Activated CD8-positive, alpha-beta memory T cell treated with anti-CD3 and anti-CD28 coated beads, Interleukin-2, amount 10 ng/mL, durations not matched to agents 7 days and 5 days (primary cell): ENCODE results near the gene ETF1. TPM values are rescaled to one million over a fixed set of nuclear protein-coding genes. Genes with fewer than 3 reads are reported as not detected.

Experiments used
- ATAC-seq: fragments of 150-1000 bp; cut with Tn5 transposase; one replicate; pipeline ENCODE4 v1.10.0; 2021; ENCODE audit warnings: moderate library complexity
- CTCF ChIA-PET: fragments of 350-600 bp; sonication (Branson Sonifier 250); formaldehyde crosslinking; loops from one replicate; lab custom pipeline; 2021; ENCODE audit warnings: antibody characterized with exemption; lab: Charles Lee
- DNase-seq: peaks from one replicate; pipeline ENCODE4 v3.0.0-alpha.2; 2020
- H3K27ac Mint-ChIP-seq: one replicate; pipeline ENCODE4 v1.8.0; 2021; ENCODE audit warnings: mild to moderate bottlenecking, mixed read lengths
- H3K27me3 Mint-ChIP-seq: one replicate; pipeline ENCODE4 v1.8.0; 2021; ENCODE audit warnings: mixed read lengths
- H3K36me3 Mint-ChIP-seq: one replicate; pipeline ENCODE4 v1.8.0; 2021; ENCODE audit warnings: mild to moderate bottlenecking, mixed read lengths
- H3K4me1 Mint-ChIP-seq: one replicate; pipeline ENCODE4 v1.8.0; 2021; ENCODE audit warnings: mixed read lengths
- H3K4me3 Mint-ChIP-seq: one replicate; pipeline ENCODE4 v1.8.0; 2021; ENCODE audit warnings: mild to moderate bottlenecking, moderate library complexity, mixed read lengths
- H3K9me3 Mint-ChIP-seq: one replicate; pipeline ENCODE4 v1.8.0; 2022; ENCODE audit warnings: low read depth, mixed read lengths
- total RNA-seq, 2 experiments: library from RNA; stranded (reverse); gene quantifications; one replicate each; pipeline ENCODE4 v1.2.3, GENCODE V29; 2021

The ETF1 gene
- total RNA-seq, 2 experiments from 2014 or later = 92.2 to 134 TPM

GRCh38 chr5:138536665-138537315, 6.2 kb downstream of the ETF1 start:
- H3K9me3 Mint-ChIP-seq = no peaks in the 10 kb centered on the region
- CTCF ChIA-PET = interaction anchor here (0.6 to 2.3 kb wide), 6 partner anchors 10 to 72 kb away, joined by 3 to 8 read pairs (median 3); no protein-coding TSS in a partner anchor
- peaks cover 59% of the 10 kb centered on the region for H3K4me1 Mint-ChIP-seq
- ATAC-seq (peak; percentile 52), DNase-seq (no peak)
- H3K27ac Mint-ChIP-seq = peak overlapping the region; percentile 77
- no peak overlapping the region for H3K4me3 Mint-ChIP-seq
- H3K27me3 Mint-ChIP-seq = no peaks in the 10 kb centered on the region
- peaks cover 49% of the 10 kb centered on the region for H3K36me3 Mint-ChIP-seq

DNA sequence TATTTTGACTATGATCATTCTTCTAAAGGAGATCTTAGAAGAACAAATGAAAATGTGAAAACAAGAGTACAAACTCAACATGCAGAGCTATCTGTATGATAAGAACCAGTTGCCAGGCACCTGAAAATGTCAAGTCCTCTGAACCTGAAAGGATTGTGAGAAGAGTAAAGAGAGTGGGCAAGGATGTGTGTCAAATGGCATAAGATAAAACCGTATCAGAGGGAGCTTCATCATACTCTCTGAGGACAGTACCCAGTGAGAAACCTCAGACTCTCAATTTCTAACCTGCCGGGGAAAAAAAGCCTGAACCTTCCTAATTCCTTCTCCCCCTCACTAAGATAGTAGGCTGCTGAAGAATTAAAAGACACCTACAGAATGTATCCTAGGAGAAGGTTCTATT, 6.8 kb downstream of the ETF1 start:
- Mint-ChIP-seq H3K4me1 (peaks cover 57% of the 10 kb centered on the region), H3K27ac (peak overlapping the region; percentile 77), H3K4me3 (no peak overlapping the region), H3K27me3 (no peaks in the 10 kb centered on the region), H3K9me3 (no peaks in the 10 kb centered on the region), H3K36me3 (peaks cover 47% of the 10 kb centered on the region)
- DNase-seq (no peak), ATAC-seq (no peak)
- CTCF ChIA-PET = interaction anchor here (1.0 to 2.3 kb wide), 3 partner anchors 12 to 23 kb away, joined by 3 to 8 read pairs (median 6); no protein-coding TSS in a partner anchor

GRCh38 chr5:138533973-138534941, 8.8 kb downstream of the ETF1 start:
- Mint-ChIP-seq H3K27ac (no peak overlapping the region), H3K27me3 (no peaks in the 10 kb centered on the region), H3K9me3 (no peaks in the 10 kb centered on the region), H3K4me3 (no peak overlapping the region), H3K4me1 (peaks cover 45% of the 10 kb centered on the region), H3K36me3 (peaks cover 42% of the 10 kb centered on the region)
- DNase-seq (no peak), ATAC-seq (no peak)
- CTCF ChIA-PET = interaction anchor here (1.2 to 1.7 kb wide), 4 partner anchors 13 to 182 kb away, joined by 3 to 5 read pairs (median 4); partner anchors contain the start of gene EGR1

DNA sequence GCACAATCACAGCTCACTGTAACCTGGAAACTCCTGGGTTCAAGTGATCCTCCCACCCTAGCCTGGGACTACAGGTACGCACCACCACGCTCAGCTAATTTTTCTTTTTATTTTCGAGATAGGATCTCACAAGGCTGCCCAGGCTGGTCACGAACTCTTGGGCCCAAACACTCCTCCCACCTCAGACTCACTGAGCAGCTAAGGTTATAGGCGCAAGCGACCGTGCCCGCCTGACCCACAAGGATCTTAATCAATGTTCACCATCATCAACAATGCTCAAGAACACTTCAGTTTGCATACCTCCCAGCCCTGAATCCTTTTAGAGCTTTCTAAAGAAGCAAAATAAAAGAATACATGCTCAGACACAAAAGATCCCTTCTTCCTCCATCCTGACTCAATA, 13.2 kb downstream of the ETF1 start:
- Mint-ChIP-seq H3K4me3 (no peak overlapping the region), H3K9me3 (no peaks in the 10 kb centered on the region), H3K27ac (no peak overlapping the region), H3K36me3 (peaks cover 35% of the 10 kb centered on the region), H3K27me3 (no peaks in the 10 kb centered on the region), H3K4me1 (peaks cover 29% of the 10 kb centered on the region)
- DNase-seq (no peak), ATAC-seq (no peak)
- CTCF ChIA-PET = interaction anchor here (1.6 to 1.8 kb wide), 2 partner anchors 160 to 177 kb away, joined by 3 to 7 read pairs; partner anchors contain the start of gene KDM3B

GRCh38 chr5:138528744-138529469, 14.1 kb downstream of the ETF1 start:
- CTCF ChIA-PET = interaction anchor here (1.3 to 1.8 kb wide), 3 partner anchors 24 to 177 kb away, joined by 4 to 7 read pairs (median 5); partner anchors contain the start of gene KDM3B
- H3K27me3 Mint-ChIP-seq = no peaks in the 10 kb centered on the region
- no peaks in the 10 kb centered on the region for H3K9me3 Mint-ChIP-seq
- no peak overlapping the region for H3K4me3 Mint-ChIP-seq
- H3K36me3 Mint-ChIP-seq = peaks cover 30% of the 10 kb centered on the region
- H3K27ac Mint-ChIP-seq = no peak overlapping the region
- DNase-seq (no peak), ATAC-seq (no peak)
- peaks cover 30% of the 10 kb centered on the region for H3K4me1 Mint-ChIP-seq

GRCh38 chr5:138528208-138528607, 14.8 kb downstream of the ETF1 start:
- no peaks in the 10 kb centered on the region for H3K9me3 Mint-ChIP-seq
- CTCF ChIA-PET = interaction anchor here (1.3 to 1.4 kb wide), 2 partner anchors 24 to 78 kb away, joined by 4 to 5 read pairs; no protein-coding TSS in a partner anchor
- no peak overlapping the region for H3K27ac Mint-ChIP-seq
- peaks cover 30% of the 10 kb centered on the region for H3K4me1 Mint-ChIP-seq
- DNase-seq (no peak), ATAC-seq (no peak)
- no peak overlapping the region for H3K4me3 Mint-ChIP-seq
- H3K36me3 Mint-ChIP-seq = peaks cover 27% of the 10 kb centered on the region
- no peaks in the 10 kb centered on the region for H3K27me3 Mint-ChIP-seq

GRCh38 chr5:138527170-138527569, 15.9 kb downstream of the ETF1 start:
- Mint-ChIP-seq H3K4me1 (peaks cover 29% of the 10 kb centered on the region), H3K27me3 (no peaks in the 10 kb centered on the region), H3K36me3 (peaks cover 22% of the 10 kb centered on the region), H3K9me3 (no peaks in the 10 kb centered on the region), H3K27ac (no peak overlapping the region), H3K4me3 (no peak overlapping the region)
- CTCF ChIA-PET = interaction anchor here (0.8 to 1.2 kb wide), 3 partner anchors 10 to 39 kb away, joined by 3 read pairs; no protein-coding TSS in a partner anchor
- DNase-seq (no peak), ATAC-seq (no peak)

DNA sequence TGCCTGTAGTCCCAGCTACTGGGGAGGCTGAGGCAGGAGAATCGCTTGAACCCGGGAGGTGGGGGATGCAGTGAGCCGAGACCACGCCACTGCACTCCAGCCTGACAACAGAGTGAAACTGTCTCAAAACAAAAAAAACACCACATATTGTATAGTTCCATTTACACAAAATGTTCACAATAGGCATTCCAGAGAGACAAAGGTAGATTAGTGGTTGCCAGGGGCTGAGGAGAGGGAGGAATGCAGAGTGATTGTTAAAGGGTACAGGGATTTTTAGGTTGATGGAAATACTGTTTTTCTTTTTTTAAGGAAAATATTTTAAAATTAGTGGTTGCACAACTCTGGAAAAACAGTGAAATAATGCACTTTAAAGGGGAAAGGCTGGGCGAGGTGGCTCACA, 19.6 kb downstream of the ETF1 start:
- H3K36me3 Mint-ChIP-seq = peaks cover 12% of the 10 kb centered on the region
- H3K4me1 Mint-ChIP-seq = peaks cover 20% of the 10 kb centered on the region
- H3K9me3 Mint-ChIP-seq = no peaks in the 10 kb centered on the region
- no peak overlapping the region for H3K4me3 Mint-ChIP-seq
- no peak overlapping the region for H3K27ac Mint-ChIP-seq
- CTCF ChIA-PET = interaction anchor here (1.1 to 1.3 kb wide), 2 partner anchors 13 to 74 kb away, joined by 3 to 4 read pairs; no protein-coding TSS in a partner anchor
- no peak for ATAC-seq
- no peaks in the 10 kb centered on the region for H3K27me3 Mint-ChIP-seq
- DNase-seq = no peak

GRCh38 chr5:138520971-138521370, 22.1 kb downstream of the ETF1 start:
- DNase-seq (no peak), ATAC-seq (no peak)
- Mint-ChIP-seq H3K27me3 (no peaks in the 10 kb centered on the region), H3K27ac (no peak overlapping the region), H3K9me3 (no peaks in the 10 kb centered on the region), H3K36me3 (peaks cover 25% of the 10 kb centered on the region), H3K4me3 (no peak overlapping the region), H3K4me1 (peaks cover 14% of the 10 kb centered on the region)
- CTCF ChIA-PET = interaction anchor here (0.9 to 1.3 kb wide), 3 partner anchors 11 to 169 kb away, joined by 3 read pairs; no protein-coding TSS in a partner anchor

DNA sequence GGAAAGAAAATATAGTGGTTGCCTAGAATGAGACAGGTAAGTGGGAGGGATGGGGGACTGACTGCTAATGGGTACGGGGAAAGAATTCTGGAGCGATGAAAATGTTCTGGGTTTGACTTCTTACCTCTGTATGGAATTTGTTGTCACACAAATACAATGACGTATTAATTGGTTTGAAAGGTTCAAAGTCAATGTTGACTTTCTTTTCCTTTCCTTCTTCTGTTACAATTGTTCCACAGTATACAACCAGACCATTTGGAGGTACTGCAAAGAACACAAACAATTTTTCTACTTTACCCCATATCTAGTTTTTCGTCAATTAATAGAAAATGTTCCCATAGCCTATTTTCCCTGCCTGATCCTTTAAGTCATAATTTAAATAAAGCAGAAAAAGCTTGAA, 25.6 kb downstream of the ETF1 start:
- no peak for ATAC-seq
- H3K4me3 Mint-ChIP-seq = no peak overlapping the region
- CTCF ChIA-PET = interaction anchor here (2.2 kb wide), 1 partner anchor 14 kb away, joined by 11 read pairs; no protein-coding TSS in a partner anchor
- peaks cover 43% of the 10 kb centered on the region for H3K36me3 Mint-ChIP-seq
- DNase-seq = no peak
- peaks cover 8% of the 10 kb centered on the region for H3K4me1 Mint-ChIP-seq
- no peaks in the 10 kb centered on the region for H3K9me3 Mint-ChIP-seq
- no peak overlapping the region for H3K27ac Mint-ChIP-seq
- no peaks in the 10 kb centered on the region for H3K27me3 Mint-ChIP-seq

DNA sequence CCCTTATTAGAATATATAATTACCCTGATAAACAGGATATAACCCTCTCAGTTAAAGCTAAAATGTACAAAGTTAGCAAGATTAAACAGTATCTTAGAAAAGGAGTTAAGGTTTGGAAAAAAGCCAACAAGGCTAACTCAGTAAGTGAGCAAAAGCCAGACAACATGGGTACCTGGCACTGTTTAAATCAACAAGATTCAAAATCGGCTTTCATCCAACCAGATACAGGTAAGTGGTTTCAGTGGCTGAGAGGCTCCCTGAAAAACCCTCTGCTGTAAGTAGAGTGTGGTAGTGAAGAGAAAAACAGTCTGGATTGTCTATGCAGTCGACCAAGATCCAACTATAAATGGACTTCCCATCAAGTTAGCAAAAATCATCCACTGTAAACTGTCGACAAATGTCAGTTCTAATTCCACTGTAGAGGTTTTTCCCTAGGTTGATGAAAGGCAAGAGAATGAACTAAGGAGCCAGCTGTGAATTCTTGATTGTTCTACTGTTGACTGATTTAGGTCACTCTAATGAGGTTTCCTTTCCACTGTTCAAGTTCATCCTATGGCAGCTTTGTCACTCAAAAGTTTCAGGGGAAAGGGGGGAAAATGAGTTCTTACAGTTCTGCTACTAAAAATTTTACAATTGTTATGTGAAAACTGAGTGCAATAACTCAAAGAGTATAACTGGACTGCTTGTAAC, 27.3 kb downstream of the ETF1 start:
- no peak for DNase-seq
- H3K27ac Mint-ChIP-seq = no peak overlapping the region
- H3K4me1 Mint-ChIP-seq = peaks cover 3% of the 10 kb centered on the region
- H3K36me3 Mint-ChIP-seq = peaks cover 51% of the 10 kb centered on the region
- ATAC-seq = no peak
- CTCF ChIA-PET = interaction anchor here (1.1 to 2.2 kb wide), 3 partner anchors 12 to 28 kb away, joined by 3 to 11 read pairs (median 5); no protein-coding TSS in a partner anchor
- no peaks in the 10 kb centered on the region for H3K9me3 Mint-ChIP-seq
- H3K4me3 Mint-ChIP-seq = no peak overlapping the region
- no peaks in the 10 kb centered on the region for H3K27me3 Mint-ChIP-seq

- Mint-ChIP-seq H3K27ac (no peak overlapping the region), H3K9me3 (no peaks in the 10 kb centered on the region), H3K36me3 (peaks cover 60% of the 10 kb centered on the region), H3K27me3 (no peaks in the 10 kb centered on the region), H3K4me3 (no peak overlapping the region), H3K4me1 (no peaks in the 10 kb centered on the region)
- CTCF ChIA-PET = interaction anchor here (1.3 kb wide), 1 partner anchor 18 kb away, joined by 3 read pairs; no protein-coding TSS in a partner anchor
- no peak for ATAC-seq
- no peak for DNase-seq
These were observed 29.0 kb downstream of the ETF1 start for GRCh38 chr5:138514021-138514420.
